ENCODE measurements around the gene REPS1. TPM values are rescaled to one million over a fixed set of nuclear protein-coding genes. Genes with fewer than 3 reads are reported as not detected.

REPS1 gene
- total RNA-seq, 1 experiment from 2014 or later = 74.4 TPM

DNA sequence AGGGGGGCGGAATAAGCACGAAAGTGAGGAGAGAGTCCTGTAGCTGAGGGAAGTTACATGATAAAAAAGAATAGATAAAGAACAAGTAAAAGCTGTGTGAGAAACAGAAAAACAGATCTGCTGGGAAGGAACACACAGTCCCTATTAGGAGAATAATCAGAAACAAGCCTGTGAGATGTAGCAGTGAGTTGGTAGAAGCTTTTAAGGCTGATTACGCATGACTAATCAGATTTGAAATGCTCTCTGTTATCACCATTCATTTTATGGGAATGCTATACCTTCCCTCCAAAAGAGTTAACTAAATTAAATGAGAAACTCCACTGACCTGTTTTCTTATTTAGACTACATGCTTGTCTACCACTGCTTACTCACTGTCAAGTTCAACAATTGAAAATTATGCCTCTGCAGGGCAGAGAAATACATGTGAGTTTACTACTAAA, 15.8 kb downstream of the REPS1 start:
- no peaks in the 10 kb centered on the region for H3K9me3 ChIP-seq (ENCODE audit: control insufficient read depth, low read depth, low read length)
- H3K56ac ChIP-seq (ENCODE audit: insufficient read length, low read depth, low read length) = no peak overlapping the region
- H4K5ac ChIP-seq (ENCODE audit: insufficient read length, low read depth, low read length) = no peak overlapping the region
- H3K27ac ChIP-seq (ENCODE audit: insufficient read length, low read depth, low read length) = no peak overlapping the region
- H3K79me1 ChIP-seq (ENCODE audit: insufficient read depth, low read depth, low read length, poor library complexity, severe bottlenecking) = no peaks in the 10 kb centered on the region
- H4K8ac ChIP-seq (replicated peaks; ENCODE audit: insufficient read length, low read depth, low read length) = no peak overlapping the region
- no peaks in the 10 kb centered on the region for H3K23me2 ChIP-seq (ENCODE audit: insufficient read length, low read depth, low read length, poor library complexity, severe bottlenecking)
- no peak overlapping the region for H3K4me2 ChIP-seq (ENCODE audit: insufficient read depth, insufficient read length, low read length)
- no peak overlapping the region for H2AK5ac ChIP-seq (ENCODE audit: insufficient read length, low read length)
- no peak for TF ChIP-seq CTCF (conservative IDR thresholded peaks at IDR 0.05)
- Mint-ChIP-seq H3K27me3 (ENCODE audit: low read depth) (no peaks in the 10 kb centered on the region), H3K4me1 (peaks cover 70 to 77% of the 10 kb centered on the region in 2 experiments), H3K36me3 (ENCODE audit: insufficient read depth in 1 of 3, low read depth in 3 of 3) (peaks cover 0 to 2% (median 0%) of the 10 kb centered on the region in 3 experiments; a peak in 1 of 7 replicates), H3K9me3 (no peaks in the 10 kb centered on the region), H3K27ac (peak overlapping the region; percentile 44 to 80 (median 66); a peak in 6 of 7 replicates), H3K4me3 (no peak overlapping the region)
- no CpG with 5 or more reads among the region's 3 CpGs for WGBS (ENCODE audit: extremely low coverage, insufficient read length, low lambda C conversion rate)
- no peak overlapping the region for H4K91ac ChIP-seq (ENCODE audit: insufficient read length, low read depth, low read length)
- peaks cover 9% of the 10 kb centered on the region; the same call in 1 of the 2 replicates for H3K4me1 ChIP-seq (ENCODE audit: insufficient read depth, low read length)
- no peak overlapping the region for H3K9ac ChIP-seq (ENCODE audit: extremely low read depth, insufficient read length, low read length)
- no peaks in the 10 kb centered on the region for H4K20me1 ChIP-seq (ENCODE audit: control insufficient read depth, insufficient read depth, insufficient read length)
- no peak overlapping the region for H2BK20ac ChIP-seq (ENCODE audit: low read depth, low read length, poor library complexity, severe bottlenecking)
- H3K79me2 ChIP-seq (ENCODE audit: insufficient read depth, low read length) = peaks cover 23% of the 10 kb centered on the region; the same call in 1 of the 2 replicates
- no peaks in the 10 kb centered on the region for H3K27me3 ChIP-seq (ENCODE audit: insufficient read depth, low read length)
- H3K14ac ChIP-seq (ENCODE audit: insufficient read depth, low read length) = no peak overlapping the region
- H3T11ph ChIP-seq (ENCODE audit: low read length) = no peak overlapping the region
- H3K18ac ChIP-seq (ENCODE audit: insufficient read length, low read depth, low read length) = no peak overlapping the region
- no peak overlapping the region for H2BK12ac ChIP-seq (ENCODE audit: insufficient read length, low read depth, low read length)
- no peak for DNase-seq
- H2BK5ac ChIP-seq (ENCODE audit: insufficient read length, low read length) = no peak overlapping the region
- H2BK120ac ChIP-seq (ENCODE audit: low read depth, low read length, poor library complexity, severe bottlenecking) = no peak overlapping the region
- H2AFZ ChIP-seq (ENCODE audit: low read length) = no peak overlapping the region
- no peak overlapping the region for H2BK15ac ChIP-seq (ENCODE audit: low read depth, low read length)
- no peak overlapping the region for H3K4ac ChIP-seq (ENCODE audit: low read depth, low read length)
- H3K23ac ChIP-seq (ENCODE audit: insufficient read length, low read depth, low read length) = no peak overlapping the region
